GM10248 (cell line): ENCODE data around the gene ATP6V0E1.

Experiments used
- CTCF ChIA-PET: fragments of 300-600 bp; sonication (Branson Sonifier 250); formaldehyde crosslinking; extraction: SDS; loops from one replicate; lab custom pipeline; 2021; ENCODE audit warnings: antibody characterized with exemption; lab: Yijun Ruan, JAX
- POLR2A ChIA-PET: fragments of 350-650 bp; sonication (Branson Sonifier 250); formaldehyde crosslinking; extraction: SDS; loops from one replicate; lab custom pipeline; 2020; ENCODE audit warnings: antibody characterized with exemption; lab: Yijun Ruan, JAX
- DNase-seq: peaks from one replicate; pipeline ENCODE4 v3.0.0; 2012; ENCODE audit errors: extremely low spot score
- TF ChIP-seq, protein P1 (sequence below): IDR thresholded peaks from 2 replicates; pipeline ENCODE4 v1.5.1; 2012; ENCODE audit warnings: mild to moderate bottlenecking, low read depth; ENCODE audit errors: extremely low read depth, missing control alignments, control extremely low read depth

Gene ATP6V0E1

GRCh38 chr5:173018358-173018757, 34.8 kb downstream of the ATP6V0E1 start:
- ChIA-PET POLR2A (no interaction called here), CTCF (interaction anchor here (1.3 kb wide), 1 partner anchor 11 kb away, joined by 4 read pairs; no protein-coding TSS in a partner anchor)
- DNase-seq: no peak
- TF ChIP-seq, protein P1, sequence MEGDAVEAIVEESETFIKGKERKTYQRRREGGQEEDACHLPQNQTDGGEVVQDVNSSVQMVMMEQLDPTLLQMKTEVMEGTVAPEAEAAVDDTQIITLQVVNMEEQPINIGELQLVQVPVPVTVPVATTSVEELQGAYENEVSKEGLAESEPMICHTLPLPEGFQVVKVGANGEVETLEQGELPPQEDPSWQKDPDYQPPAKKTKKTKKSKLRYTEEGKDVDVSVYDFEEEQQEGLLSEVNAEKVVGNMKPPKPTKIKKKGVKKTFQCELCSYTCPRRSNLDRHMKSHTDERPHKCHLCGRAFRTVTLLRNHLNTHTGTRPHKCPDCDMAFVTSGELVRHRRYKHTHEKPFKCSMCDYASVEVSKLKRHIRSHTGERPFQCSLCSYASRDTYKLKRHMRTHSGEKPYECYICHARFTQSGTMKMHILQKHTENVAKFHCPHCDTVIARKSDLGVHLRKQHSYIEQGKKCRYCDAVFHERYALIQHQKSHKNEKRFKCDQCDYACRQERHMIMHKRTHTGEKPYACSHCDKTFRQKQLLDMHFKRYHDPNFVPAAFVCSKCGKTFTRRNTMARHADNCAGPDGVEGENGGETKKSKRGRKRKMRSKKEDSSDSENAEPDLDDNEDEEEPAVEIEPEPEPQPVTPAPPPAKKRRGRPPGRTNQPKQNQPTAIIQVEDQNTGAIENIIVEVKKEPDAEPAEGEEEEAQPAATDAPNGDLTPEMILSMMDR: no peak

DNA sequence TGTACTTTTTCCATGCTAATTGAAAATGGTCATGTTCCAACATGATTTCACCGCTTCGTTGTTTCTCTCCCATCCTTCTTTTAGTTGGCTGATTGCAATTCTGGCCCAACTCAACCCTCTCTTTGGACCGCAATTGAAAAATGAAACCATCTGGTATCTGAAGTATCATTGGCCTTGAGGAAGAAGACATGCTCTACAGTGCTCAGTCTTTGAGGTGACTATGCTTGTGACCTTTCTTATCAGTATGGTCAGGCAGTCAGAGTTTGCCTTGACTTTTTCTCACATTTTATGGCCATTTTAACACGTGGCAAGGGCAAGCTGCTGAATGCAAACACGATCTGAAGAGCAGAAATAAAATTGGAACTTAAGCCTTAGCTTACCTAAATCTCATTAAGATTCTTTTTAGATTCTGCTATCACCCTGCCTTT, 36.6 kb downstream of the ATP6V0E1 start:
- ChIA-PET POLR2A (no interaction called here), CTCF (interaction anchor here (1.3 to 3.9 kb wide), 4 partner anchors 9 to 20 kb away, joined by 3 to 12 read pairs (median 4); no protein-coding TSS in a partner anchor)

GRCh38 chr5:173020643-173021042, 37.1 kb downstream of the ATP6V0E1 start:
- TF ChIP-seq, protein P1: no peak
- CTCF ChIA-PET: interaction anchor here (1.3 to 3.9 kb wide), 4 partner anchors 9 to 20 kb away, joined by 3 to 12 read pairs (median 4); no protein-coding TSS in a partner anchor

More for the DNA sequence above, 36.6 kb downstream of the ATP6V0E1 start:
- TF ChIP-seq, protein P1: no peak
- DNase-seq: no peak

GRCh38 chr5:173025651-173026050, 42.1 kb downstream of the ATP6V0E1 start:
- CTCF ChIA-PET: interaction anchor here (0.9 to 1.3 kb wide), 6 partner anchors 8 to 311 kb away, joined by 3 read pairs; no protein-coding TSS in a partner anchor
- POLR2A ChIA-PET: interaction anchor here (0.7 to 0.9 kb wide), 2 partner anchors 32 to 33 kb away, joined by 3 read pairs; no protein-coding TSS in a partner anchor
- DNase-seq: no peak
- TF ChIP-seq, protein P1: no peak

More at GRCh38 chr5:173020643-173021042, 37.1 kb downstream of the ATP6V0E1 start:
- POLR2A ChIA-PET: no interaction called here
- DNase-seq: no peak

DNA sequence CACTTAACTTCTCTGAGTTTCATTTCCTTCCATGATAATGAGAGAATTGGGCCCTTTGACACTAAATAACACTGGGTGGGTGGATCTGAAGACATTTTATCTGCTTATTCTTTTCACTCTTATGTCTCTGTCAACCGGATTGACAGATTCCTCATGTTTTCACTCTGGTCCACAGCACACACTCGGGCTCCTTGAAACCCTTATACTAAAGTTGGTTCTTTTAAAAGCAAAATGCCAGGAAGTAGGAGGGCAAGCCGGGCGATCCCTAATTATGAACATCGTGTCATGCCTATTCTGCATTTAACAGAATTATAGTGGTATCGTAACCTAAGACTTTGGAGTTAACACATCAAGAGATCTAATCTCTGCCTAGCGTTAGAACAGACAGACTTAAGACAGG, 44.3 kb downstream of the ATP6V0E1 start:
- DNase-seq: no peak
- POLR2A ChIA-PET: no interaction called here

GRCh38 chr5:173028811-173029327, 45.3 kb downstream of the ATP6V0E1 start:
- POLR2A ChIA-PET: interaction anchor here (0.5 kb wide), 1 partner anchor 29 kb away, joined by 4 read pairs; no protein-coding TSS in a partner anchor
- CTCF ChIA-PET: interaction anchor here (1.1 kb wide), 2 partner anchors 14 to 16 kb away, joined by 3 read pairs; no protein-coding TSS in a partner anchor
- TF ChIP-seq, protein P1: no peak
- DNase-seq: no peak

More for the DNA sequence above, 44.3 kb downstream of the ATP6V0E1 start:
- TF ChIP-seq, protein P1: no peak
- CTCF ChIA-PET: no interaction called here
